Heart right ventricle (tissue), 16 donors: ENCODE measurements around the gene NFYC. TPM values are rescaled to one million over a fixed set of nuclear protein-coding genes. Genes with fewer than 3 reads are reported as not detected.

ENCODE experiments used
- ATAC-seq, 8 donors: fragments of 200-7000 bp; cut with Tn5 transposase; one replicate each; pipeline ENCODE4 v1.9.1; 2020; ENCODE audit warnings: mild to moderate bottlenecking in 8 of 8, moderate library complexity in 8 of 8, moderate number of reproducible peaks in 1 of 8
- DNase-seq, 2 donors: peaks; one replicate each; pipeline ENCODE4 v3.0.0-alpha.2; 2020
- H3K27ac ChIP-seq, 10 donors: fragments of 200-600 bp; sonication (generic) in 2 of 10; one replicate each; pipeline versions ENCODE4 v1.5.0 to v1.8.0; 2020 to 2022; ENCODE audit warnings: mild to moderate bottlenecking in 3 of 10
- H3K27me3 ChIP-seq, 7 donors: fragments of 200-600 bp; one replicate each; pipeline ENCODE4 v1.8.0; 2021 to 2022; ENCODE audit warnings: mild to moderate bottlenecking in 2 of 7
- H3K36me3 ChIP-seq, 9 donors: fragments of 200-600 bp; sonication (generic) in 1 of 9; one replicate each; pipeline versions ENCODE4 v1.5.0 to v1.8.0; 2020 to 2022; ENCODE audit warnings: mild to moderate bottlenecking in 2 of 9
- H3K4me1 ChIP-seq, 9 donors: fragments of 200-600 bp; sonication (generic) in 1 of 9; one replicate each; pipeline versions ENCODE4 v1.5.0 to v1.8.0; 2020 to 2022; ENCODE audit warnings: mild to moderate bottlenecking in 4 of 9
- H3K4me3 ChIP-seq, 10 donors: fragments of 200-600 bp; sonication (generic) in 2 of 10; one replicate each; pipeline versions ENCODE4 v1.5.0 to v1.8.0; 2020 to 2022; ENCODE audit warnings: mild to moderate bottlenecking in 7 of 10, moderate library complexity in 2 of 10
- H3K9me3 ChIP-seq, 11 donors: fragments of 200-600 bp in 10 of 11; sonication (generic) in 2 of 11; one replicate each; pipeline versions ENCODE4 v1.5.0 to v1.8.0; 2013 to 2022; ENCODE audit warnings: mild to moderate bottlenecking in 2 of 11, control low read depth in 1 of 11, moderate library complexity in 1 of 11
- CTCF ChIP-seq, 9 donors: fragments of 200-600 bp; sonication (generic) in 2 of 9; IDR thresholded peaks; one replicate each; pipeline versions ENCODE4 v1.5.0 to v1.8.0; 2021 to 2022; ENCODE audit warnings: antibody characterized with exemption in 9 of 9, mild to moderate bottlenecking in 5 of 9, moderate library complexity in 1 of 9
- WGBS, 2 donors: extraction: QIAGEN DNeasy Blood & Tissue Kit; methylation state at CpG; one replicate each; pipeline ENCODE4 v1.1.7; 2013; ENCODE audit warnings: inconsistent platforms in 1 of 2; 5-methylcytosine and 5-hydroxymethylcytosine counted together
- intact Hi-C, 10 donors: fragments of 100-400 bp; cut with DNase I; formaldehyde crosslinking; loops; one replicate each; pipeline versions ENCODE4 v1.11.1 to v1.14.2; 2022
- polyA plus RNA-seq, 2 donors: library from polyadenylated mRNA; stranded (reverse); fragments of 200-250 nt; gene quantifications; one replicate each; pipeline ENCODE4 v1.2.3, GENCODE V29; 2013
- total RNA-seq, 10 donors: library from RNA; stranded (reverse); fragmentation: NEBNext Ultra II Directional in 3 of 10; extraction: Animal tissue kit (Norgen Biotek cat#: 25700) in 3 of 10; gene quantifications; one replicate each; pipeline versions ENCODE4 v1.2.1 to v1.2.4, GENCODE V29; 2021 to 2023
- donor health status: Arrhythmogenic right ventricular cardiomyopathy.
- donor health status: ischemic (EF 13 %, LVEDD 7.1; RV severe dilation, severe dysfunction).
- donor health status: healthy with polysubstance abuse.
- donor health status: DM: no; HTN: yes; CAD: no.
- donor health status: DM: no; HTN: no; CAD: no.
- donor health status: ischemic (EF 25% LVEDD 6.9; RV normal size, moderate dysfunction).
- donor health status: ischemic (EF 25% LVEDD 5.7; RV mildly dilated, moderate dysfunction).
- donor health status: healthy.
- donor health status: DM: yes; HTN: yes; CAD: no.
- donor health status: Ischemic cardiomyopathy.
- donor health status: ischemic (EF 35%, LVEDD 5.7; RV mildly dilated, moderate dysfunction).
- donor health status: nonischemic (EF 11% LVEDD 7.7; RV severe dilation, severe dysfunction).
- donor health status: DM: yes; HTN: yes; CAD: no.
- donor health status: PGD.
- donor health status: ischemic (EF 29% LVEDD 5.4; RV normal size, mild dysfunction).
- donor health status: nonischemic (EF 23%, LVEDD 6.1; RV moderate dilation, normal function).

The NFYC gene
- total and polyA plus RNA-seq, 12 donors: 49.9 to 84.7 (median 71.7) TPM

- ATAC-seq (no peak), DNase-seq (no peak)
- Histone ChIP-seq H3K36me3 (no peaks in the 10 kb centered on the region), H3K4me1 (peaks cover 21 to 66% (median 52%) of the 10 kb centered on the region in 9 donors), H3K9me3 (no peaks in the 10 kb centered on the region), H3K27ac (peak overlapping the region in 1 of 10 donors; percentile 82), H3K27me3 (no peaks in the 10 kb centered on the region), H3K4me3 (no peak overlapping the region)
- no peak for TF ChIP-seq CTCF (IDR thresholded peaks at IDR 0.05)
- intact Hi-C loops: no loop called here
- 60 to 71% methylated on average over 2 of the region's 2 CpGs for WGBS, 2 donors
Measured at GRCh38 chr1:40803902-40804301, 112.4 kb downstream of the NFYC start.

- H3K4me1 ChIP-seq: peaks cover 12 to 52% (median 38%) of the 10 kb centered on the region in 9 donors
- H3K27ac ChIP-seq: peak overlapping the region in 1 of 10 donors; percentile 77
- H3K9me3 ChIP-seq: no peaks in the 10 kb centered on the region
- ATAC-seq (no peak), DNase-seq (no peak)
- H3K27me3 ChIP-seq: no peaks in the 10 kb centered on the region
- no peaks in the 10 kb centered on the region for H3K36me3 ChIP-seq
- intact Hi-C loops: no loop called here
- H3K4me3 ChIP-seq: no peak overlapping the region
- WGBS, 2 donors: 90 to 94% methylated on average over 3 of the region's 3 CpGs
- no peak for TF ChIP-seq CTCF (IDR thresholded peaks at IDR 0.05)
Measured at GRCh38 chr1:40806240-40806639, 114.7 kb downstream of the NFYC start.

- WGBS, 2 donors: 44 to 54% methylated on average over 20 of the region's 20 CpGs
- ATAC-seq: peak; percentile 32 to 83 (median 68)
- Histone ChIP-seq H3K36me3 (no peaks in the 10 kb centered on the region), H3K27ac (peak overlapping the region in 9 of 10 donors; percentile 6 to 77 (median 39)), H3K4me3 (peak overlapping the region in 1 of 10 donors; percentile 7), H3K4me1 (peaks cover 12 to 44% (median 30%) of the 10 kb centered on the region in 9 donors), H3K27me3 (no peaks in the 10 kb centered on the region), H3K9me3 (no peaks in the 10 kb centered on the region)
- DNase-seq: peak; percentile 43 to 62
- no peak for TF ChIP-seq CTCF (IDR thresholded peaks at IDR 0.05)
- intact Hi-C loops: no loop called here
Measured at GRCh38 chr1:40806731-40807695, 115.5 kb downstream of the NFYC start.

GRCh38 chr1:40808002-40808401 lies 116.5 kb downstream of the NFYC start:
- Histone ChIP-seq H3K4me1 (peaks cover 12 to 36% (median 29%) of the 10 kb centered on the region in 9 donors), H3K27me3 (no peaks in the 10 kb centered on the region), H3K36me3 (no peaks in the 10 kb centered on the region), H3K9me3 (no peaks in the 10 kb centered on the region), H3K4me3 (no peak overlapping the region), H3K27ac (peak overlapping the region in 7 of 10 donors; percentile 20 to 77 (median 52))
- DNase-seq: no peak
- WGBS, 2 donors: 51 to 54% methylated on average over 3 of the region's 3 CpGs
- intact Hi-C loops: no loop called here
- peak in 4 of 8 donors; percentile 5 to 41 (median 20) for ATAC-seq
- TF ChIP-seq CTCF (IDR thresholded peaks at IDR 0.05): no peak
